ENCODE data around the gene SORL1. TPM values are rescaled to one million over a fixed set of nuclear protein-coding genes. Genes with fewer than 3 reads are reported as not detected.

Gene SORL1
- total RNA-seq, 2 experiments from 2014 or later = 66.8 to 67.2 TPM

DNA sequence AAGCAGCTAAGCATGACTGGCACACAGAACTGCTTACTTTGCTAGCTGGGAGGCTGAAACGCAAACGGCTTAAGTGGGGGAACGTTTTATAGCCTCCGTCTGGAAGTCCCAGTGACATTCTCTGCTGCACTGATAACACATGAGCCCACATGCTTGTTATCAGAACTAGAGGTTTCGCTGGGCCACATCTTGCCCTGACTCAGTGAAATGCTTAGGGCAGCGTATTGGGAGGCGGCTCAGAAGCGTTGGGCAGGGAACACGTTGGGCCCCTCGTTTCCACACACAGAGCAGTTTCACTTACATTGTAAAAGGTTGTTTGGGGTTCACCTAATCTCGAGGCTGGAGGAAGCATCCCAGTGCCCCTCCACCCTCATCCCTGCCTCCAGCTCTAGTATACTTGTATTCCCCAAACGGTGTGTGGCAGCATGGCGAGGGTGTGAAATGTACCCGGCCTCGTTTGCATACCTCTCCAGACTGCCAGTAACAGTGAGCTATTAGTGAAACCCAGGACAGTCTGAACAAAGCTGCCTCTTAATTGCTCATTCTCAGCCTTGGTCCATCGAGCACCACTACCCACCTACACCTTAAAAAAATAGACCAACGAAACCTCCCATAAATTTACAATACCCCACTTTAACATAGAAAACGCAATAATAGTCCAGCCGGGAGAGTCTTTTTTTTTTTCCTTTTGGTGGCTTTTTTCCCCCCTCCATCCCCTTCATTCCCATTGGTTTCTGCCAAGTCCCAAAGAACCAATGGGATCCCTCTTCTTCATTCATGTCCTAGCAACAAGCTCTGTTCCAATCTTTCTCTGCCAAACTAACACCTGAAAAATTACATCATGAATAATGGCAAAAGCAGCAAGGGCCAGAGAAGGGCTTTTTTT is 219.4 kb downstream of the SORL1 start:
- Mint-ChIP-seq H3K4me3 (no peak overlapping the region), H3K27me3 (ENCODE audit: low read depth) (no peaks in the 10 kb centered on the region), H3K36me3 (ENCODE audit: low read depth) (no peaks in the 10 kb centered on the region), H3K9me3 (no peaks in the 10 kb centered on the region), H3K27ac (no peak overlapping the region), H3K4me1 (ENCODE audit: low read depth) (no peaks in the 10 kb centered on the region)
- CTCF ChIA-PET = no interaction called here
- intact Hi-C loops (cut with micrococcal nuclease) = no loop called here
- DNase-seq = no peak

DNA sequence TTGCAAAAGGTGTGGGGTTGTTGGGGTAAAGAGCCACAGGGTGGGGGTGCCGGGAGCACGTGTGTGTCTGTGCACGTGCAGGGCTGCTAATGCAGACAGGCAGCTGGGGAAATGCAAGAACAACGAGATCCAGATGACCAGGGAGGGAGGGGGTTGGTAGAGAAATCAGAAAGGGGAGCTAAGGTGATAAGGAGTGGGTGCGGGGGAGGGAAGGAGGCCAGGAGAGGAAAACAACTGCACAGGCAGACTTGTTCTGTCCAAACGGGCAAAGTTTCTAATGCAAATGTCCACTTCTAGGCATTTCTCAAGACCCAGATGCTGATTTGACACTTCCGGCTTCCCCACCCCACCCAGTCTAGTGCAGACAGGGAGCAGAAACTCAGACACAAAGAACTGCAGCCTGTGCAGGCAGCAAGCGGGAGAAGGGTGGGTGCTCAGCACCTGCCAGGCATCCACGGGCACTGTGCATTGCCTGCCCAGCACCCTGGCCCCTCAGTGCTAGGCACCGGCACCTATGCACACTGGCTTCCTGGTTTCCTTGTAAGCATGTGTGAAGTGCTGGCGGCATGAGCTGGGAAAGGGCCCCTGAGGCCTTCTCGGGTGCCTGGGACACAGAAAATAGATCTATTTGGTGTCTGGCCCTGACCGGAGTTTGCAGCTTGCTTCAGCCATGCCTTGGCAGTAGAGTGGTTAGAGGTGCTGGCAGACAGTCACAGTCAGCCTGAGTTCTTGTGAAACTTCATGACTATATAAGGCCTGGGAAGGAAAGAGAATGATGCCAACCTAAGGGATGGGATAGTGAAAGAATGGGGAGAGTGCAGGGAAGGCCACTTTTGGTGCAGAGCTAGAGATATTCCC is 220.7 kb downstream of the SORL1 start:
- Mint-ChIP-seq H3K4me1 (ENCODE audit: low read depth) (no peaks in the 10 kb centered on the region), H3K27me3 (ENCODE audit: low read depth) (no peaks in the 10 kb centered on the region), H3K9me3 (no peaks in the 10 kb centered on the region), H3K36me3 (ENCODE audit: low read depth) (no peaks in the 10 kb centered on the region), H3K27ac (no peak overlapping the region), H3K4me3 (no peak overlapping the region)
- intact Hi-C loops (cut with micrococcal nuclease) = no loop called here
- CTCF ChIA-PET = interaction anchor here (0.6 kb wide), 1 partner anchor 493 kb away, joined by 6 read pairs; no protein-coding TSS in a partner anchor
- no peak for DNase-seq

DNA sequence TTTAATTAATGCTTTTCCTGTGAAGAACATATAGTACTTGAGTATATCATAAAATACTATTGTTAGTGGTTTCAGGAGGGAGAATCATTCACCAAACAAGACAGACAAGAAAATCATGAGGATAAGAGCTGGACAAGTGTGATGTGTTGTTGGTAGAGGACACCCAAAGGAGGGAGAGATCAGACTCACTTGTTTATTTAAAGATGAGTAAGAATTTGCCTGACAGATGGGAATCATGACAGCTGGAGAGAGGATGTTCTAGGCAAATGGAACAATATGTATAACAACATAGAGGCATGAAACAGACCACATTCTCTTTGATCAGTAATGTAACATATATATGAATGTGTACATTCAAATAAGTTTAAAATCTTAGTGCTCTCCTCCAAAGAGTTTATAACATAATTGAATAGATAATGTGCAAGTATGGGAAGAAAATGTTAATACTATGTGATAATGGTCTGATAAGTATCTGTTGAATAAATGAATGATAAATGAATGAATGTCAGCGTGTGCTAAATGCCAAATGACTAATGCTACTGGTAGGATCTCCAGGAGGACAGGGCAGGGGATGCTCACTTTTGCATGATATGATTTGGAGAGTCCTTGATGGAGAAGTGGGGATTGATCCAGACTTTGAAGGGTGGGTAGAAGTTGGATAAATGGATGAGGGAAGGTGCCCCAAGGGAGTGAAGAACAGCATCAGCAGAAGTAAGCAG is 229.6 kb downstream of the SORL1 start:
- CTCF ChIA-PET = no interaction called here
- no peaks in the 10 kb centered on the region for H3K27me3 Mint-ChIP-seq (ENCODE audit: low read depth)
- no peak for DNase-seq
- intact Hi-C loops (cut with micrococcal nuclease) = no loop called here
- no peak overlapping the region for H3K4me3 Mint-ChIP-seq
- H3K4me1 Mint-ChIP-seq (ENCODE audit: low read depth) = no peaks in the 10 kb centered on the region
- H3K9me3 Mint-ChIP-seq = no peaks in the 10 kb centered on the region
- H3K27ac Mint-ChIP-seq = no peak overlapping the region
- H3K36me3 Mint-ChIP-seq (ENCODE audit: low read depth) = no peaks in the 10 kb centered on the region

Other genes starting within 250 kb of the SORL1 start
- 10 to 100 TPM; 29.6 to 31.7 TPM for gene SC5D, start 159.5 kb upstream of the SORL1 start, total RNA-seq